OCI-LY7 (cell line): ENCODE data around the gene PLXNA1. TPM values are rescaled to one million over a fixed set of nuclear protein-coding genes. Genes with fewer than 3 reads are reported as not detected.

Experiments
- BruUV-seq: library from RNA; stranded (reverse); fragments of 400-500 nt; replicated peaks from 2 replicates; lab custom pipeline; 2021; lab: Mats Ljungman, UMichigan
- CTCF ChIA-PET: fragments of 300-600 bp; sonication (Branson Sonifier 250); formaldehyde crosslinking; loops from one replicate; lab custom pipeline; 2022; ENCODE audit warnings: antibody characterized with exemption; ENCODE audit not compliant: unreplicated experiment; lab: Charles Lee
- POLR2A ChIA-PET: fragments of 300-600 bp; sonication (Branson Sonifier 250); formaldehyde crosslinking; loops from one replicate; lab custom pipeline; 2022; ENCODE audit warnings: antibody characterized with exemption; lab: Charles Lee
- DNase-seq: peaks from one replicate; pipeline ENCODE4 v3.0.0-alpha.2; 2015; ENCODE audit warnings: low spot score
- H2AFZ ChIP-seq: fragments of 200-600 bp; sonication (generic), shearing (Covaris generic); 2 replicates; pipeline ENCODE4 v1.6.1; 2014; ENCODE audit warnings: mild to moderate bottlenecking, antibody characterized with exemption, low read length, moderate library complexity
- H3K27ac ChIP-seq: fragments of 200-600 bp; sonication (generic); 2 replicates; pipeline ENCODE4 v1.5.1; 2014; ENCODE audit warnings: mixed run types, low read depth, mild to moderate bottlenecking, moderate library complexity, low read length, inconsistent platforms; ENCODE audit not compliant: poor library complexity, severe bottlenecking
- H3K36me3 ChIP-seq: fragments of 200-600 bp; sonication (generic); 2 replicates; pipeline ENCODE4 v1.6.1; 2014; ENCODE audit warnings: mild to moderate bottlenecking, antibody characterized with exemption, low read length, moderate library complexity, mixed read lengths; ENCODE audit not compliant: insufficient read depth
- H3K4me1 ChIP-seq: fragments of 200-600 bp; sonication (generic); 2 replicates; pipeline ENCODE4 v1.5.1; 2014; ENCODE audit warnings: mild to moderate bottlenecking, low read length; ENCODE audit not compliant: insufficient read depth, poor library complexity, severe bottlenecking
- H3K4me2 ChIP-seq: fragments of 200-600 bp; sonication (generic); 2 replicates; pipeline ENCODE4 v1.6.1; 2014; ENCODE audit warnings: mild to moderate bottlenecking, low read length
- H3K4me3 ChIP-seq: fragments of 200-600 bp; sonication (generic); 2 replicates; pipeline ENCODE4 v1.5.1; 2014; ENCODE audit warnings: mild to moderate bottlenecking, low read depth, low read length; ENCODE audit not compliant: poor library complexity, severe bottlenecking
- H3K79me2 ChIP-seq: fragments of 200-600 bp; sonication (generic); 2 replicates; pipeline ENCODE4 v1.6.1; 2016; ENCODE audit warnings: low read depth, mild to moderate bottlenecking, low read length, moderate library complexity, mixed read lengths; ENCODE audit not compliant: insufficient read depth
- H3K9me2 ChIP-seq: fragments of 200-600 bp; sonication (generic); 2 replicates; pipeline ENCODE4 v1.6.1; 2016; ENCODE audit warnings: mild to moderate bottlenecking, low read length, mixed read lengths; ENCODE audit not compliant: insufficient read depth
- H3K9me3 ChIP-seq: fragments of 200-600 bp; sonication (generic); 2 replicates; pipeline ENCODE4 v1.6.1; 2014; ENCODE audit warnings: mild to moderate bottlenecking, mixed run types, low read length, mixed read lengths
- H4K20me1 ChIP-seq: fragments of 200-600 bp; sonication (generic); 2 replicates; pipeline ENCODE4 v1.6.1; 2014; ENCODE audit warnings: mild to moderate bottlenecking, antibody characterized with exemption, low read length, moderate library complexity, mixed read lengths; ENCODE audit not compliant: insufficient read depth
- CTCF ChIP-seq: fragments of 200-600 bp; sonication (generic); conservative IDR thresholded peaks from 2 replicates; pipeline ENCODE4 v1.5.1; 2014; ENCODE audit warnings: mild to moderate bottlenecking, antibody characterized with exemption, low read length, moderate library complexity, mixed read lengths
- EZH2phosphoT487 ChIP-seq: fragments of 200-600 bp; sonication (generic); IDR thresholded peaks from 2 replicates; pipeline ENCODE4 v1.6.1; 2018; ENCODE audit warnings: low read depth, borderline replicate concordance, mild to moderate bottlenecking, mixed run types, antibody characterized with exemption, low read length, moderate library complexity, mixed read lengths
- intact Hi-C: fragments of 100-400 bp; cut with micrococcal nuclease; formaldehyde crosslinking; loops from one replicate; pipeline ENCODE4 v1.10.0; 2022; ENCODE audit not compliant: unreplicated experiment
- total RNA-seq, 2 experiments: library from RNA; depleted of rRNA in 1 of 2; stranded (reverse); fragments of >200 nt in 1 of 2; shearing (Covaris generic) in 1 of 2; gene quantifications; 2 replicates each; pipeline ENCODE4 v1.2.3, GENCODE V29; 2014 to 2022

The PLXNA1 gene
- total RNA-seq, 2 experiments from 2014 or later, result 3.6 to 4.4 TPM

- intact Hi-C loops, result no loop called here
- BruUV-seq, result no TSS peak
- TF ChIP-seq EZH2phosphoT487 (no peak), CTCF (no peak)
- no peak for DNase-seq
- CTCF ChIA-PET, result no interaction called here
- Histone ChIP-seq H3K4me2 (no peak overlapping the region), H3K9me2 (no peaks in the 10 kb centered on the region), H3K36me3 (no peaks in the 10 kb centered on the region), H2AFZ (no peak overlapping the region), H3K4me1 (peaks cover 15% of the 10 kb centered on the region), H4K20me1 (no peaks in the 10 kb centered on the region), H3K79me2 (no peaks in the 10 kb centered on the region), H3K27ac (no peak overlapping the region), H3K9me3 (peaks cover 13% of the 10 kb centered on the region), H3K4me3 (no peak overlapping the region)
- POLR2A ChIA-PET, result no interaction called here
These were observed 3.8 kb upstream of the PLXNA1 start for GRCh38 chr3:126979046-126979628.

- Histone ChIP-seq H4K20me1 (no peaks in the 10 kb centered on the region), H3K4me3 (no peak overlapping the region), H3K4me1 (peaks cover 15% of the 10 kb centered on the region), H3K36me3 (no peaks in the 10 kb centered on the region), H3K9me3 (peaks cover 2% of the 10 kb centered on the region), H3K9me2 (no peaks in the 10 kb centered on the region), H3K27ac (no peak overlapping the region), H3K4me2 (no peak overlapping the region), H3K79me2 (no peaks in the 10 kb centered on the region), H2AFZ (no peak overlapping the region)
- ChIA-PET CTCF (interaction anchor here (0.6 kb wide), 1 partner anchor 57 kb away, joined by 3 read pairs; no protein-coding TSS in a partner anchor), POLR2A (no interaction called here)
- no peak for DNase-seq
- no peak for TF ChIP-seq CTCF
- TF ChIP-seq EZH2phosphoT487, result no peak
- BruUV-seq, result no TSS peak
- intact Hi-C loops, result loop anchor here (10.0 kb wide), 1 partner anchor 474 kb away; no protein-coding TSS in a partner anchor
These were observed 2.6 kb upstream of the PLXNA1 start for GRCh38 chr3:126980266-126980811.

GRCh38 chr3:126982126-126982470 is 817 bp upstream of the PLXNA1 start:
- intact Hi-C loops, result loop anchor here (1.0 to 10.0 kb wide), 5 partner anchors 27 to 473 kb away; no protein-coding TSS in a partner anchor
- CTCF ChIA-PET, result interaction anchor here (0.8 kb wide), 1 partner anchor 14 kb away, joined by 4 read pairs; no protein-coding TSS in a partner anchor
- Histone ChIP-seq H2AFZ (peak overlapping the region; percentile 100), H4K20me1 (0 out of 2 replicates have a peak, but pooled peaks cover 5% of the 10 kb centered on the region), H3K27ac (peak overlapping the region; percentile 47), H3K9me2 (no peaks in the 10 kb centered on the region), H3K4me3 (peak overlapping the region; percentile 65), H3K36me3 (no peaks in the 10 kb centered on the region), H3K79me2 (no peaks in the 10 kb centered on the region), H3K4me1 (peaks cover 15% of the 10 kb centered on the region), H3K4me2 (peak overlapping the region; percentile 98), H3K9me3 (no peaks in the 10 kb centered on the region)
- POLR2A ChIA-PET, result interaction anchor here (1.6 kb wide), 1 partner anchor 26 kb away, joined by 4 read pairs; no protein-coding TSS in a partner anchor
- DNase-seq, result no peak
- TF ChIP-seq CTCF, result no peak
- TF ChIP-seq EZH2phosphoT487, result no peak
- no TSS peak for BruUV-seq
